Measurements from ENCODE around the gene TJP3.

DNA sequence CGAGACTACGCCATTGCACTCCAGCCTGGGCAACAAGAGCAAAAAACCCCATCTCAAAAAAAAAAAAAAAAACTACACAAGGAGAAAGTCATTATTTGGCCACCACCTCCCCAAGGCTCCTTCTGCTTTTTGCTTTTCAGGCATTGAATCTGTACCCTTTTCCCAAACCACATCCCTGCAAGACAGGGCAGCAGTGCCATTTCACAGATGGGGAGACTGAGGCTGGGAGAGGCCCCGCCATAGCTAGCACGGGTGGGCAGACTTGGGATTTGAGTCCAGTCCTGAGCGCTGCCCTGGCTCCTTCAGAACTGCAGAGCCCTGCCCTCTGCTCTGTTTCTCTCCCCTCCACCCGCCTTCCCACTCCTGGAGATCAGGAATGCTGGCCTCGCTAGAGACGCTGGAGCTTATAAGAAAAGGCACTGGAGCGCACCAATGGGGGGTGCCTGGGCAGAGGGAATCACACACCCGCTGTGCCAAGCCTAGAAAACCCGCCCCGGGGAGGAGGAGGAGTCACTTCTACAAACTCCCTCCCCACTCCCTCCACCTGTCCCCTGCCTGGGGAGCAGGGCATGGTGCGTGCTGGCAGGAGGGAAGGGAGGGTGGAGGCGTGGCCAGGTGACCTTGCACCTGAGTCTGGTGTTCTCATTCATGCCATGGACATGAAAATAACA lies 17.6 kb downstream of the TJP3 start:
- TF ChIP-seq, protein P1, sequence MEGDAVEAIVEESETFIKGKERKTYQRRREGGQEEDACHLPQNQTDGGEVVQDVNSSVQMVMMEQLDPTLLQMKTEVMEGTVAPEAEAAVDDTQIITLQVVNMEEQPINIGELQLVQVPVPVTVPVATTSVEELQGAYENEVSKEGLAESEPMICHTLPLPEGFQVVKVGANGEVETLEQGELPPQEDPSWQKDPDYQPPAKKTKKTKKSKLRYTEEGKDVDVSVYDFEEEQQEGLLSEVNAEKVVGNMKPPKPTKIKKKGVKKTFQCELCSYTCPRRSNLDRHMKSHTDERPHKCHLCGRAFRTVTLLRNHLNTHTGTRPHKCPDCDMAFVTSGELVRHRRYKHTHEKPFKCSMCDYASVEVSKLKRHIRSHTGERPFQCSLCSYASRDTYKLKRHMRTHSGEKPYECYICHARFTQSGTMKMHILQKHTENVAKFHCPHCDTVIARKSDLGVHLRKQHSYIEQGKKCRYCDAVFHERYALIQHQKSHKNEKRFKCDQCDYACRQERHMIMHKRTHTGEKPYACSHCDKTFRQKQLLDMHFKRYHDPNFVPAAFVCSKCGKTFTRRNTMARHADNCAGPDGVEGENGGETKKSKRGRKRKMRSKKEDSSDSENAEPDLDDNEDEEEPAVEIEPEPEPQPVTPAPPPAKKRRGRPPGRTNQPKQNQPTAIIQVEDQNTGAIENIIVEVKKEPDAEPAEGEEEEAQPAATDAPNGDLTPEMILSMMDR (IDR thresholded peaks at IDR 0.05; ENCODE audit: low read length): no peak
- TF ChIP-seq EZH2 (optimal IDR thresholded peaks at IDR 0.05; ENCODE audit: low read depth, low read length) (no peak), EZH2phosphoT487 (IDR thresholded peaks at IDR 0.05; ENCODE audit: low read length) (no peak)
